ENCODE results near the gene MTA1. TPM values are rescaled to one million over a fixed set of nuclear protein-coding genes. Genes with fewer than 3 reads are reported as not detected.

The MTA1 gene
- total and polyA plus RNA-seq, 10 of the 15 experiments (the other 5 are each of a cell fraction or from before 2014, with no cell fraction given), result 0.14 to 162 (median 30.6) TPM

DNA sequence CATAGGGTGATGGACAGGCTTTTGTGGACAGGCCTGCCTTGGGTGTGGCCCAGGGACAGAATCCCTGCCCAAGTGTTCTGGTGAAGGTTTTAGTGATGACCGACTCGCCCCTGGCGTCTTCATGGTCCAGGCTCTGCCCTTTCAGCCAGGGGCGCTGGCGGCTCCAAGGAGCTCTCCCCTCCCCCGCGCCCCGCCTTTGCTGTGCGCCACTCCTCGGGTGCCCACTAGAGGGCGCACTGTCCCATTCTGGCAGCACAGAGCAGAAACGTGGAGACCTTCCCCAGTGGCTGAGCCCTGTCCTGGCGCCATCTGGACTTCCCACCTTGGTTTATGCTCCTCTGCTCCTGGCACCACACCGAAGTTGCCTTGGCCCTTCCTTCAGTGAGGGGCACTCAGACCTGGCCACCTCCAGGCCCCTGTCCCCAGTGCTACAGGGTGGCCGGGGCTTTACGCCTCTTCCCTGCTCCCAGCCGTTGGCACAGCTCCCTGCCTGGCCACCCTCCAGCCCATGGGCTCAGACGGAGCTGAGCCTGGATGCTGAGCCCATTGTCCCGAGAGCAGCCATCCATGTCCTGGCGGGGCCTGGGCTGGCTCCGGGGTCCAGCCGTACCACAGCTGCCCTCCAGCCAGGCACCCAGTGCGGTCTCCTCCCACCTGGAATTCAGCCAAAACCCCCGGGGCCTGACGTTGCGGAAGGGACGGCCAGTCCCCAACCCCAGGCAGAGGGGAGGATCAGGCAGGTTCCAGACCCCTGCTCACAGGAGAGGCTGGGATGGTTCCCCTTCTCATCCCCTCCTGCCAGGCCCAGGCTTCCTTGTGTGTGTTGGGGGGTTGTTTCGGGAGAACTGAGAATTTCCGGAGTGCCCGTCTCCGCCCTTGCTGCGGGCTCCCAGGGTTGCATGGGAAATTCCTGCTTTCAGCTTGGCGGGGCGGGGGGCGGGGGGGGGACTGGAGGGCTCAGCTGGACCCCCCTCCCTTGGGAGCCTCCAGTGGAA lies 61.5 kb downstream of the MTA1 start (continued):
- TF ChIP-seq, protein P1, sequence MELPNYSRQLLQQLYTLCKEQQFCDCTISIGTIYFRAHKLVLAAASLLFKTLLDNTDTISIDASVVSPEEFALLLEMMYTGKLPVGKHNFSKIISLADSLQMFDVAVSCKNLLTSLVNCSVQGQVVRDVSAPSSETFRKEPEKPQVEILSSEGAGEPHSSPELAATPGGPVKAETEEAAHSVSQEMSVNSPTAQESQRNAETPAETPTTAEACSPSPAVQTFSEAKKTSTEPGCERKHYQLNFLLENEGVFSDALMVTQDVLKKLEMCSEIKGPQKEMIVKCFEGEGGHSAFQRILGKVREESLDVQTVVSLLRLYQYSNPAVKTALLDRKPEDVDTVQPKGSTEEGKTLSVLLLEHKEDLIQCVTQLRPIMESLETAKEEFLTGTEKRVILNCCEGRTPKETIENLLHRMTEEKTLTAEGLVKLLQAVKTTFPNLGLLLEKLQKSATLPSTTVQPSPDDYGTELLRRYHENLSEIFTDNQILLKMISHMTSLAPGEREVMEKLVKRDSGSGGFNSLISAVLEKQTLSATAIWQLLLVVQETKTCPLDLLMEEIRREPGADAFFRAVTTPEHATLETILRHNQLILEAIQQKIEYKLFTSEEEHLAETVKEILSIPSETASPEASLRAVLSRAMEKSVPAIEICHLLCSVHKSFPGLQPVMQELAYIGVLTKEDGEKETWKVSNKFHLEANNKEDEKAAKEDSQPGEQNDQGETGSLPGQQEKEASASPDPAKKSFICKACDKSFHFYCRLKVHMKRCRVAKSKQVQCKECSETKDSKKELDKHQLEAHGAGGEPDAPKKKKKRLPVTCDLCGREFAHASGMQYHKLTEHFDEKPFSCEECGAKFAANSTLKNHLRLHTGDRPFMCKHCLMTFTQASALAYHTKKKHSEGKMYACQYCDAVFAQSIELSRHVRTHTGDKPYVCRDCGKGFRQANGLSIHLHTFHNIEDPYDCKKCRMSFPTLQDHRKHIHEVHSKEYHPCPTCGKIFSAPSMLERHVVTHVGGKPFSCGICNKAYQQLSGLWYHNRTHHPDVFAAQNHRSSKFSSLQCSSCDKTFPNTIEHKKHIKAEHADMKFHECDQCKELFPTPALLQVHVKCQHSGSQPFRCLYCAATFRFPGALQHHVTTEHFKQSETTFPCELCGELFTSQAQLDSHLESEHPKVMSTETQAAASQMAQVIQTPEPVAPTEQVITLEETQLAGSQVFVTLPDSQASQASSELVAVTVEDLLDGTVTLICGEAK (IDR thresholded peaks at IDR 0.05; ENCODE audit: borderline replicate concordance), result no peak; the same call in 1 of the 2 replicates
- TF ChIP-seq, protein P2, sequence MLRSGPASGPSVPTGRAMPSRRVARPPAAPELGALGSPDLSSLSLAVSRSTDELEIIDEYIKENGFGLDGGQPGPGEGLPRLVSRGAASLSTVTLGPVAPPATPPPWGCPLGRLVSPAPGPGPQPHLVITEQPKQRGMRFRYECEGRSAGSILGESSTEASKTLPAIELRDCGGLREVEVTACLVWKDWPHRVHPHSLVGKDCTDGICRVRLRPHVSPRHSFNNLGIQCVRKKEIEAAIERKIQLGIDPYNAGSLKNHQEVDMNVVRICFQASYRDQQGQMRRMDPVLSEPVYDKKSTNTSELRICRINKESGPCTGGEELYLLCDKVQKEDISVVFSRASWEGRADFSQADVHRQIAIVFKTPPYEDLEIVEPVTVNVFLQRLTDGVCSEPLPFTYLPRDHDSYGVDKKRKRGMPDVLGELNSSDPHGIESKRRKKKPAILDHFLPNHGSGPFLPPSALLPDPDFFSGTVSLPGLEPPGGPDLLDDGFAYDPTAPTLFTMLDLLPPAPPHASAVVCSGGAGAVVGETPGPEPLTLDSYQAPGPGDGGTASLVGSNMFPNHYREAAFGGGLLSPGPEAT (IDR thresholded peaks at IDR 0.05; ENCODE audit: low read depth), result peak; percentile 67; the same call in 1 of the 2 replicates
- TF ChIP-seq MTA2 (IDR thresholded peaks at IDR 0.05; ENCODE audit: low read depth) (0 out of 2 replicates have a peak, but pooled peaks have one; percentile 43), SMC3 (IDR thresholded peaks at IDR 0.05; ENCODE audit: borderline replicate concordance, low read length) (peak; percentile 76), IKZF1 (conservative IDR thresholded peaks at IDR 0.05) (peak; percentile 89), NRF1 (conservative IDR thresholded peaks at IDR 0.05; ENCODE audit: low read depth, low read length) (no peak), NFYA (IDR thresholded peaks at IDR 0.05; ENCODE audit: borderline replicate concordance, low read depth, low read length) (no peak), MYB (IDR thresholded peaks at IDR 0.05; ENCODE audit: borderline replicate concordance, low read depth, low read length) (no peak), IRF4 (IDR thresholded peaks at IDR 0.05; ENCODE audit: low read depth, low read length) (0 out of 2 replicates have a peak, but pooled peaks have one; percentile 5), BRCA1 (IDR thresholded peaks at IDR 0.05; ENCODE audit: low read depth, low read length) (no peak), IKZF2 (IDR thresholded peaks at IDR 0.05) (peak; percentile 69 to 82), HDGF (IDR thresholded peaks at IDR 0.05) (peak; percentile 99), ASH2L (IDR thresholded peaks at IDR 0.05; ENCODE audit: borderline replicate concordance, low read depth) (no peak)
- TF ChIP-seq, protein P3, sequence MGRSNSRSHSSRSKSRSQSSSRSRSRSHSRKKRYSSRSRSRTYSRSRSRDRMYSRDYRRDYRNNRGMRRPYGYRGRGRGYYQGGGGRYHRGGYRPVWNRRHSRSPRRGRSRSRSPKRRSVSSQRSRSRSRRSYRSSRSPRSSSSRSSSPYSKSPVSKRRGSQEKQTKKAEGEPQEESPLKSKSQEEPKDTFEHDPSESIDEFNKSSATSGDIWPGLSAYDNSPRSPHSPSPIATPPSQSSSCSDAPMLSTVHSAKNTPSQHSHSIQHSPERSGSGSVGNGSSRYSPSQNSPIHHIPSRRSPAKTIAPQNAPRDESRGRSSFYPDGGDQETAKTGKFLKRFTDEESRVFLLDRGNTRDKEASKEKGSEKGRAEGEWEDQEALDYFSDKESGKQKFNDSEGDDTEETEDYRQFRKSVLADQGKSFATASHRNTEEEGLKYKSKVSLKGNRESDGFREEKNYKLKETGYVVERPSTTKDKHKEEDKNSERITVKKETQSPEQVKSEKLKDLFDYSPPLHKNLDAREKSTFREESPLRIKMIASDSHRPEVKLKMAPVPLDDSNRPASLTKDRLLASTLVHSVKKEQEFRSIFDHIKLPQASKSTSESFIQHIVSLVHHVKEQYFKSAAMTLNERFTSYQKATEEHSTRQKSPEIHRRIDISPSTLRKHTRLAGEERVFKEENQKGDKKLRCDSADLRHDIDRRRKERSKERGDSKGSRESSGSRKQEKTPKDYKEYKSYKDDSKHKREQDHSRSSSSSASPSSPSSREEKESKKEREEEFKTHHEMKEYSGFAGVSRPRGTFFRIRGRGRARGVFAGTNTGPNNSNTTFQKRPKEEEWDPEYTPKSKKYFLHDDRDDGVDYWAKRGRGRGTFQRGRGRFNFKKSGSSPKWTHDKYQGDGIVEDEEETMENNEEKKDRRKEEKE (IDR thresholded peaks at IDR 0.05), result no peak
- TF ChIP-seq, protein P4, sequence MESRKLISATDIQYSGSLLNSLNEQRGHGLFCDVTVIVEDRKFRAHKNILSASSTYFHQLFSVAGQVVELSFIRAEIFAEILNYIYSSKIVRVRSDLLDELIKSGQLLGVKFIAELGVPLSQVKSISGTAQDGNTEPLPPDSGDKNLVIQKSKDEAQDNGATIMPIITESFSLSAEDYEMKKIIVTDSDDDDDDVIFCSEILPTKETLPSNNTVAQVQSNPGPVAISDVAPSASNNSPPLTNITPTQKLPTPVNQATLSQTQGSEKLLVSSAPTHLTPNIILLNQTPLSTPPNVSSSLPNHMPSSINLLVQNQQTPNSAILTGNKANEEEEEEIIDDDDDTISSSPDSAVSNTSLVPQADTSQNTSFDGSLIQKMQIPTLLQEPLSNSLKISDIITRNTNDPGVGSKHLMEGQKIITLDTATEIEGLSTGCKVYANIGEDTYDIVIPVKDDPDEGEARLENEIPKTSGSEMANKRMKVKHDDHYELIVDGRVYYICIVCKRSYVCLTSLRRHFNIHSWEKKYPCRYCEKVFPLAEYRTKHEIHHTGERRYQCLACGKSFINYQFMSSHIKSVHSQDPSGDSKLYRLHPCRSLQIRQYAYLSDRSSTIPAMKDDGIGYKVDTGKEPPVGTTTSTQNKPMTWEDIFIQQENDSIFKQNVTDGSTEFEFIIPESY (IDR thresholded peaks at IDR 0.05), result peak; percentile 6; the same call in 1 of the 2 replicates
